AG08396 (cell line): ENCODE measurements around the gene DHX34.
A peak's percentile ranks its signal among the peaks of the same experiment; 100 is the strongest.

Experiments
- DNase-seq: peaks from one replicate; pipeline ENCODE4 v3.0.0; 2012; ENCODE audit warnings: low spot score, mixed read lengths

DHX34 gene

DNA sequence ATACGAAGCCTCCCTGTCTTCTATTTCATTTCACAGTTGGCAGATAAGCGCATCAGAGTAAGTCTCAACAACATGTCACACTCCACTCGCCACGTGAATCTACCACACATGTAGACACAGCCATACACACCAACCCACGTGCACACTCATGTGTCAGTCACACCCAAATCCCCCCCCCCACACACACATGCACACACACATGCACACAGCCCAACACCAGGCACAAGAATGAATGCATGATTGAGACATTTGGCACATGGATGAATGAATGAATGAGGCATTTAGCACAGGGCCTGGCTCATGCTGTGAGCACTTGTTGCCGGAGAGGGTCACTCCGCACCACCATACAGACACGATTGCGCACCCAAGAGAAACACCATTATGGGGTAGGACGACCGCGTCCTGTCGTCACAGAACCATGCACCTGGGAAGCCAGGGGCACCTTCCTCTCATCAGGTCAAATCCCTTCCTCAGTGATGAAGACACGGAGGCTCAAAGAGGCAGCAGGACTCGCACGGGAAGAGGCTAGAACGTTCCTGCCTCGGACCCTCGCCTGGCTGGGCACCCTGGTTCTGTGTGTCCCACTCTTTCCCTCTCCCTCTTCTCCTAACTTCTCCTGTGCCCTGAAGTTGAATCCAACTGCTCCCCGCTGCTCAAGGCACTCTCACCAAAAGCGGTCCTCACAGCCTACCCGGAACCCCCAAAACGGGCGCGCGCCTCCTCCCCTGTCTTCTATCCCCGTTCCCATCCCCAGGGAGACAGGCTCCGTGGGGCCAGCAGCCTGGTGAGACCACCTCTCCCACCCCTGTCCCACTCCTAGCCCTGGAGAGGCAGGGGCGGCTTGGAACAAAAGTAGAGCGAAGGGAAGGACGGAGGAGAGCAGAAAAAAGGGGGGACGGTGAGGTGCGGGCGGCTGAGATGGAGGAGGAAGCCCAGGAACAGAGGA is 68.9 kb downstream of the DHX34 start:
- DNase-seq: no peak

DNA sequence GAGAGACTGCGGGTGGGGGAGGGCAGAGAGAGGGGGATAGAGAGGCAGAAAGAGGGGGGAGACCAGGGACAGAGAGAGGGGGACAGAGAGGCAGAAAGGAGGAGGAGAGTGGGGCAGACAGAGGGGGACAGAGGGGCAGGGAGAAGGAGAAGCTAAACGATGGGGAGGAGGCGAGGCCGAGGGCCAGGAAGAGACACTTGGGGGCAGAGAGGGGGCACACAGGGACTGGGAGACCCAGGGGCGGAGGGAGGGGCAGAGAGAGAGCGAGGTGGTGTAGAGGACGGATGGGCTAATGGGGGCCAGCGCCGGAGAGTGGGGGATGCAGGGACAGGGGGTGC is 69.5 kb downstream of the DHX34 start:
- no peak for DNase-seq

DNA sequence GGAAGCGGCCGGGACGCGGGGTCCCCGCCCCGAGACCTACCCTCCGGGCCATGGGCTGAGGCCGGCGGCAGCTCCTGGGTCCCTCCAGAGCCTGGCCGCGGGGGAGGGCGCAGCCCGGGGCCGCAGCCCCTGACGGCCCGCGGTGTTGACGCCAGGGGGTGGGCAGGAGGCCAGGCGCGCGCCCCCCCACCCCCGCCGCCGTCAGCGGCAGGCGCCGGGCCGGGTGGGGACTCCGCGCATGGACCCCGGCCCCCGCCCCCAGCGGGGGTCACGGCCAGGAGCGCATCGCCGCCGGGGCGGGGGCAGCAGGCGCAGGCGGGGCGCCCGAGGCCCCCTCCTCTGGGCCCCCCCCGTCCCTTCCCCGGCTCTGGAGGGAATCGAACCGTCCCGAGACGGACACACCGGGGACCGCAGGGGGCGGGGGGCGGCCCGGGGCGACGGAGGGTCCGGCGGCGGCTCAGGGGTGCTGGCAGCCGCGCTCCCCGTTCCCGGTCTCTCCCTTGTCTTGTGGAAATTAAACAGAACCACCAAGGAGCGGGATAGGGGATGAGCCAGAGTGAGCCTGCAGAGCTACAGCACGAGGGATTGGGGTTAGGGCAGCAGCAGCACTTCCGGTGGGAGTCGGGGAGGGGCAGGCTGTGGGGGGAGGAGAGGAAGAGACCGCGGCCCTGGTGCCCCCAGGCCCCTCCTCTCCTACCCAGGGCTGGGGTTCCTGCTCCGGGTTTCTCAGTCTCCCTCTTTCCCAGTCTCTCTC is 70.1 kb downstream of the DHX34 start, which contains the start of gene MEIS3:
TSS of gene MEIS3 (minus strand) at position 498 of the 754 bp plus-strand sequence. CDS start at position 52, 446 bp downstream.
- peak; percentile 54 for DNase-seq

DNA sequence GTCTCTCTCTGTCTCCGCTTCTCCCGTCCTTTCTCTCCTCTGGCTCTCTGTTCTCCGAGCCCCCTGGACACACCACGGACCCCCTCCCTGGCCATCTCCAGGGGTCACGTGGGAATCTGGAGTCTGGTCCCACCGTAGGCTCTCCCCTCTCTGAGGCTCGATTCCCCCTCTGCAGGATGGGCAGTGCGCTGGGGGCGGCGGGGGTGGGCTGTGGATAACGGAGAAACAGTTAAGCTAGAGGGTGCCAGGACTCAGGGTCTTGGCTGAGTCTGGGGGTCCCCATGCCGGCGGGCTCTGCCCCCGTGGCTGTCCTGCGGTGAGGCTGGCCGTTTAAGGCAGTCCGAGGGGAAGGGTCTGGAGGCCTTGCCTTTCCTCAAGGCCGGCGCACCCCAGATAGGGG is 70.7 kb downstream of the DHX34 start:
- no peak for DNase-seq

DNA sequence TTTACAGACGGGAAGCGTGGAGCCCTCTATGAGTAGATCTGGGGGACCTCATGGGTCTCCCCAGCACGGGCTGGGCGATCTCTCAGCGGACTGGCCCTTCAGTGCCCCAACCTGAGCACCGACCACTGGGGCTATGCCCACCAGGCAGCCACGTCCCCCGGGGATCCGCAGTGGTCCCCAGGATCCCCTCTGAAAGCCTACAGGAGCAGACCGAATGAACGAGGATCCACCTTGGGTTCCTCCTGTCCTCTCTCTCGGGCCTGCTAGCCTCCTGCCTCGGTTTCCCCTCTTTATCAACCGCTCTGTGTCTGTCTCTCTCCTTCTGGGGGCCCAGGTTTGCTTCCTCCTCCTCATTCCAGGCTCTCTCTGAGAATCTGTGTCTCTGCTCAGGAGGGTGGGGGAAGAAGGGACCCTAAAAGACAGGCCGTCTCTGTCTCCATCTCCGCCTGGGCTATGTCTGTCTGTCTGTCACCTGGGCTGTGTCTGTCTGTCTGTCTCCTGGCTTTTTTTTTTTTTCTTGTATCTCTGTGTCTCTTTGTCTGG is 72.2 kb downstream of the DHX34 start:
- no peak for DNase-seq

DNA sequence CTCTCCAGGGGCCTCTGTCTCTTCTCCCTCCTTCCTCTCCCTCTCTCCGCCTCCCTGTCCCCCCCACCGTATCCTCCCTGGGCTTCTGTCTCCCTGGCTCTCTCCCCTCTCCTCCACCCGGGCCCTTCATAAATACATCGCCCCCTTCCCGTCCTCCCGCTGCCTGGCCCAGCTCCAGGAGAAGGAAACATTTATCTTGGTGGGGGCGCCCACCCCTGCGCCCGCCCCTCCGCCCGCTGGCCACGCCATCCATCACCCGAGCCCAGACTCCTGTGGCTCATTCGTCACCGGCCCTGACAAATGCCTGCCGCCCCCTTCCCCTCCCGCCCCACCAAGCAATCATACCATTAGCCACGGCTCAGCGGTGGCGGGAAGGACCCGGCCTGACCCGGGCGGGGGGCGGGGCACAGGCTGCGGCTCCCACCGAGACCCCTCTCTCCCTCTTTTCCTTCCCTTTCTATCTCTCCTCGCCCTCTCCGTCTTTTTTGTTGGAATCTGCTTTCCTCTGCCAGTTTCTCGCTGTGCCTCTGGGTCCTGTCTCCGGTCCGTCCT is 72.8 kb downstream of the DHX34 start:
- no peak for DNase-seq

DNA sequence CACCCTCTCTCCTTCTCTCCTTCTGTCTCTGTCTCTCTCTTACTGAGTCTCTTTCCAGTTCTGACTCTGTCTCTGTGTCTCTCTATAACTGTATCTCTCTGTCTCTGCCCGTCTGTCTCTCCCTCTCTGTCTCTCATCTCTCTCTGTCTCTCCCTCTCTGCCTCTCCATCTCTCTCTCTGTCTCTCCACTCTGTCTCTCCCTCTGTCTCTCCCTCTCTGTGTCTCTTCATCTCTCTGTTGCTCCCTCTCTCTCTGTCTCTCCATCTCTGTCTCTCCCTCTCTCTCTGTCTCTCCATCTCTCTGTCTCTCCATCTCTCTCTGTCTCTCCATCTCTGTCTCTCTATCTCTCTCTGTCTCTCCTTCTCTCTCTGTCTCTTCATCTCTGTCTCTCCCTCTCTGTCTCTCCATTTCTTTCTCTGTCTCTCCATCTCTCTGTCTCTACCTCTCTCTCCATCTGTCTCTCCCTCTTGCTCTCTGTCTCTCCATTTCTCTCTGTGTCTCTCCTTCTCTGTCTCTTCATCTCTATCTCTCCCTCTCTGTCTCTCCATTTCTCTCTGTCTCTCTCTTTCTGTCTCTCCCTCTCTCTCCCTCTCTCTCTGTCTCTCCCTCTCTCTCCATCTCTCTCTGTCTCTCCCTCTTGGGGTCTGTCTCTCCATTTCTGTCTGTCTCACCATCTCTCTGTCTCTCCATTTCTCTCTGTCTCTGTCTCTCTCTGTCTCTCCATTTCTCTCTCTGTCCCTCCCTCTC is 73.5 kb downstream of the DHX34 start:
- DNase-seq: no peak

DNA sequence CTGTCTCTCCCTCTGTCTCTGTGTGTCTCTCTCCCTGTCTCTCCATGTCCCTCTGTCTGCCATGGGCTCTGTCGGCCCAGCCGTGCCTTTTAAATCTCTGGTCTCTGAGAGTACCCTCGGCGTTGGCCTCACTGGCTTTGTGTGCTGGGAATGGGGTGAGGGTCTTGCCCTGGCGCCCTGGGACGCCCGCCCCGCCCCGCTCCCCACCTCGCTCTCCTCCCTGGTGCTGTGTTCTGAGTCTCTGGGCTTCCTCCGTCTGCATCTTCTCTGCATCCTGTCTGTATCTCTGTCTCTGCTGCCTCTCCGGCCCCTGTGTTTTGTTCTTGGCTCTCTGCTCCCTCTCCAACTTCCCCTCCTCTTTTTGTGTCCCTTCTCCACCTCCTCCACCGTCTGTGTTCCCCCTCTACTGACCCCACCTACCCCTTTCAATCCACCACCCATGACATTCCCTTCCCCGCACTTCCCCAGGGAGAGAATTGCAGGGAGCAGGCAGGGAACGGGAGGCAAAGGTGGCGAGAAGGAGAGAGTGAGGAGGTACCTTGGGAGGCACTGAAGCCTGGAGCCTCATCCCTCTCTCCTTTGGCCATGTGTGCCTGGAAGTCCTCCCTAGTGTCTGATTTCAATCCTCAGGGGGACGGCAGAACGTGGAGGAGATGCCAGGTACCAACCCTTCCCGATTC is 74.2 kb downstream of the DHX34 start:
- DNase-seq: no peak

DNA sequence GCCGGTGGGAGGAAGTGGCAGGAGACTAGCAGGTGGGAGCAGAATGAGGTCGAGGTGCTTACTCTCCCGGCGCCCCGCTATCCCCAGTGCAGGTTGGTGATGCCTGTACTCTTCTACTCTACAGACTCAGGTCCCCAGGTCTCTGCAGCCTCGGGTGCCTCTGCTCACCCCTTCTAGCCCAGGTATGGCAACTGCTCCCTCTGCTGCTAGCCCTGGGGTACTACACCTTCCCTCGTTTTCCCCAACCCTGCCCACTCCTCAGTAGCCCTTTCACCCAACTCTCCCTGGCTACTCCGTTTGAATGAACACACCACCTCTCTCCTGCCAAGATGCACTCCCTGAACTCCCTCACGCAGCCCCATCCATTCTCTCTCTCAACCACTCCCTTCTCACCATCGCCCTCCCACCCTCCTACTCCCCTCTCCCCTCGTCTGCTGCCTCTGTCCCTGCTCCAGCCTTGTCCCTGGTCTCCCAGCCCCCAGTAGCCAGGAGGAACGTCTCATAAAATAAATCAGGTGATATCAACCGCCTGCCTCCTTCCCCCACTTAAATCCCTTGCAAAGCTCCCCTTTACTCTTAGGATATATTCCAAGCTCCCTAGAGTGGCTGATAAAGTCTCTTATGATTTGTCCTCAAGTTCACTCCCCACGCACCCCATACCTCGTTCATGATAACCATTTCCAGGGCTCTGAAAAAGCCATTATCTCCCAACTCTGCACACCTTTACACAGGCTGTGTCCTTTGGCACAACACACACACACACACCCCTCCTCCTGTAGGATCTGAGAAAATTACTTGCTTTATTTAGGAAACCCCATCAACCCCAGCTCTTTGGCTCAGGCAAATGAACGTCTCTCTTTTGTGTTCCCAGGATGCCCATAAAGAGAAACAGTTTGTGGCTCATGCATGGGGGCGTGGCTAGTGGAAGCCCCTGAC is 78.4 kb downstream of the DHX34 start:
- DNase-seq: peak; percentile 71

DNA sequence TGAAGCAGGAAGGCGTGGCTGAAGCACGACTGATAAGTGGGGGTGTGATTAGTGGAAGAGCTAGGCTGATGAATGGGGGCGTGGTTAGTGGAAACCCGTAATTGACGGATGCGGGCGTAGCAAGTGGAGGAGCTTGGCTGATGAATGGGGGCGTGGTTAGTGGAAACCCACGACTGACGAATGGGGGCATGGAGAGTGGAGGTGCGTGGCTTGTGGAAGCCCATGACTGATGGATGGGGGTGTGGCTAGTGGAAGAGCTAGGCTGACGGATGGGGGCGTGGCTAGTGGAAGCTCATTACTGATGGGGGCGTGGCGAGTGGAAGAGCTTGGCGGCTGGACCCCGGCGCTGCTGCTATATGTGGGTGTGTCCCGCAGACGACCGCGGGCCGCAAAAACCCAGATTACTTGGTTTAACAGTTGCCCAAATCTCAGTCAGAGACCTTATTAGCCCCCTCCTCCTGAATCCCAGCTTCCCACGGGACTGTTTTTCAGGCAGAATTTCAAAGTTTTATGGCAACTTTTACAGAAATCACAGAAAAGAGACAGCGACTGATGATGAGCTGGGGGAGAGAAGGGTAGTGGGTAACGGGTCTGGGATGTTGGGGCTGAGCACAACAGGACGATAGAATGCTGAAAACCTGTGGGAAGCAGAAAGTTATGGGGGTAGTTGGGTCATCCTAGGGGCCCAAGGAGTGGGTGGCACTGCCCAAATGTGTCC is 79.2 kb downstream of the DHX34 start:
- DNase-seq: peak; percentile 98

DNA sequence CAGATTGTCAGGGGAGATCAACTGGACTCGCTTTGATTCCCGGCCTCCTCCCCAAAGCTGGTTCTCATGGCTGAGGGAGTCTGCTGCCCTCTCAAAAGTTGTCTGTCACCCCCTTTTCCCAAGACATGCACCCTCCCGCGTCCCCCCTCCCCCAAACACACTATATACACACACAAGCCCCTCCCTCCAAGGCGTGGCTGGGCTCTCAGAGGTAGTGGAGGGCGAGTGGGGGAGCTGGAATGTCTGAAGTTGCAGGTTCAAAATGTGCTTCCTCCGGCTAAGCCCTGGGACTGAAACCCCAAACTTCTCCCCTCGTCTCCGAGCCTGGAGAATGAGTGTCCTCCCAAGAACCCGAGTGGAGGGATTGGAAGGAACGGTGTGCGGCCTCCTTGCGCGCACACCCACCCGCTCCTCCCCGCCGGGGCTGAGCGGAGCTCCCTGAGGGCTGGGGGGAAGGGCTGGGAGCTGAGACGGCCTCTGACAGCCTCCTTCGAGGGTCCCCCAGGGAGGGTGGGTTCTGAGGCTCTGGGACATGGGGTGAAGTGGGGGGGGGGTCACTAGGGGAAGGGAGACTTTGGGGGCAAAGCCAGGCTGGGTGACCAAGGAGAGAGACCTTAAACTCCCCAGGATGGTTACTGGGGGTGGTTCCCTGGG is 80.2 kb downstream of the DHX34 start:
- DNase-seq: no peak

DNA sequence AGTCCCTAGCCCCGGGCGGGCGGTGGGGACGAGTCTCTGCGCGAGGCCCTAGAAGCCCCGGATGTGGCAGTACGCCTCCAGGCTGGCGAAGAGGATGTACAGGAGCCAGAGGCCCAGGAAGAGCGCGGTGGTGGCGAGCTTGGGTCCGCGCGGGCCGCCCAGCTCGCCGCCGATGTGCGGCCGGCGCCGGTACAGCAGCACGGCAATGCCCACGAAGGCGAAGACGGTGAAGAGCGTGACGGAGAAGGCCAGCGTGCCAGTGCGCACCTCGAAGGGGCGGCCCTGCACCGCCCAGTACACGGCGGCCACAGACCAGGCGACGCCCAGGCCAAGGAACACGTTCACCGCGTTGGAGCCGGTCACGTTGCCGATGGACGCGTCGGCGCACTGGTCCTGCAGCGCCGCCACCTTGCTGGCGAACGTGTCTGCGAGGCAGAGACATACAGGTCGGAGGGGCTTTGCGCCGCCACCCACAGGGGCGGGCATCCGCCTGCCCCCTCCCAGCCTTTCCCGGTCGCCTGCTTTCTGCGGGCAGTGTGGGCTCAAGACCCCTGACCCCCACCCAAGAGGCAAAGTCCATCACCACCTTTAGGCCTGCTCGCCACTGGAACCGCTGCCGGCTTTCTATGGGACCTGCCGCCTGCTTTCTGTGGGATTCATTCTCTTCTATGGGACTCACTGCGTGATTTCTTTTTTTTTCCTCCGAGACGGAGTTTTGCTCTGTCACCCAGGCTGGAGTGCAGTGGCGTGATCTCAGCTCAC is 81.1 kb downstream of the DHX34 start:
- DNase-seq: peak; percentile 65

DNA sequence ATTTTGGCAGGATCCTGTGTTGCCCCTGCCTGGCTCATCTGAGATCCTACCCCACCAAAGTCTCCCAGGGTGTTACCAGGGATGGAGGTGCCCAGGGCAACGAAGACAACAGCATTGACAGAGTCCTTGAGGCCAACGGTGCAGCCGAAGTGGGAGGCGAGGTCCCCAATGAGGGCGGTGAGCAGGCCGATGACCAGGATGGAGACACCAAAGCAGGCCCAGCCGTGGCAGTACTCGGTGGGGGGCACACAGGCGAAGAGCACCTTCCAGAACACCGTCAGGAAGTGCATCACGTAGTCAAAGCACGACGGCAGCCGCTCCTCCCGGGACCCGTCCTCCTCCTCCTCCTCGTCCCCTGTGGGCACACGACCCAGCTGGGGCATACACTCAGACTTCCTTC is 83.0 kb downstream of the DHX34 start:
- DNase-seq: no peak
